NCI-H510A treated with DMSO at 0.1 percent for 48 hours (cell line): Measurements from ENCODE around the gene SORD.

Experiments used
- DNase-seq: peaks from one replicate; lab custom pipeline; 2025; lab: John Stamatoyannopoulos, UW

SORD gene

GRCh38 chr15:45116482-45117307 lies 93.7 kb downstream of the SORD start:
- DNase-seq: no peak

- DNase-seq: no peak
These were observed 94.5 kb downstream of the SORD start for GRCh38 chr15:45117308-45118130.

DNA sequence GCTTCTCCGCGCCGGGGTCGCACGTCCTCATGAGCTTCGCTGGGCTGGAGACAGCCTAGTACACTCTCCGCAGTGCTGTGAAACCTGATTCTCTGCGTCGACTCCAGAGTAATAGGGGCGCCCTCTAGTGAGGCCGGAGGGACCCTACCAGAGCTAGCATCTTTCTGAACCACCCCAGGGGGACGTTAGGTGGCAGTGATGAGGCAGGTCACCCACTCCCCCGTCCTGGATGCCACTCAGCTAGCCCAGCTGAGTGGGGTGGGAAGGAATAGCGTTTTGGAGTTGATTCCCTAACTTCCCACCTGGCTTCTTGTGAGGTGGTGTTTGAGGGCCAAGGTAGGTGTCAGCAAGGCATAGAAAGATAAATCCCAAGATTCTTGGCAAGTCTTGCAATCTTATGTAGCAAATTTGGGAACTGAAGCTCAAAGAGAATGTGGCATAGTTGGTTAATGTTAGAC lies 95.2 kb downstream of the SORD start:
- peak; percentile 61 for DNase-seq

DNA sequence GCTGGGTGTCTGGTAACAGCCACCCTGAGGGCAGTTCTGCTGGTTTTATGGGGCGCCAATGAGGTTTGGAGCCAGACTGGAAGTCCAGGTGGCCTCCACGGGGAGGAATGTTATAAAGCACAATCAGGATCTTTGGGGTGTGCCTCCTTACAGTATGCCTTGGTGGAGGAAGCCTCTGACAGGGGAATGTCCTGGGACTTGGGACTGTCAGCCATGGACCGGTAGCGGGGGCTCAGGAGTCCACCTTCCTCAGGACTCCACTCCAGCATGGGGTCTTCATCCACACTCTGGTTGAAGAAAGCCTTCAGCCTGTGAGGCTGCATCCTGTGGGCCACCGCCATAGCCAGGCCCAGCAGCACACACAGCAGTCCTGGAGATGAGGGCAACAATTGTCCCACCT lies 96.0 kb downstream of the SORD start:
- DNase-seq: no peak

DNA sequence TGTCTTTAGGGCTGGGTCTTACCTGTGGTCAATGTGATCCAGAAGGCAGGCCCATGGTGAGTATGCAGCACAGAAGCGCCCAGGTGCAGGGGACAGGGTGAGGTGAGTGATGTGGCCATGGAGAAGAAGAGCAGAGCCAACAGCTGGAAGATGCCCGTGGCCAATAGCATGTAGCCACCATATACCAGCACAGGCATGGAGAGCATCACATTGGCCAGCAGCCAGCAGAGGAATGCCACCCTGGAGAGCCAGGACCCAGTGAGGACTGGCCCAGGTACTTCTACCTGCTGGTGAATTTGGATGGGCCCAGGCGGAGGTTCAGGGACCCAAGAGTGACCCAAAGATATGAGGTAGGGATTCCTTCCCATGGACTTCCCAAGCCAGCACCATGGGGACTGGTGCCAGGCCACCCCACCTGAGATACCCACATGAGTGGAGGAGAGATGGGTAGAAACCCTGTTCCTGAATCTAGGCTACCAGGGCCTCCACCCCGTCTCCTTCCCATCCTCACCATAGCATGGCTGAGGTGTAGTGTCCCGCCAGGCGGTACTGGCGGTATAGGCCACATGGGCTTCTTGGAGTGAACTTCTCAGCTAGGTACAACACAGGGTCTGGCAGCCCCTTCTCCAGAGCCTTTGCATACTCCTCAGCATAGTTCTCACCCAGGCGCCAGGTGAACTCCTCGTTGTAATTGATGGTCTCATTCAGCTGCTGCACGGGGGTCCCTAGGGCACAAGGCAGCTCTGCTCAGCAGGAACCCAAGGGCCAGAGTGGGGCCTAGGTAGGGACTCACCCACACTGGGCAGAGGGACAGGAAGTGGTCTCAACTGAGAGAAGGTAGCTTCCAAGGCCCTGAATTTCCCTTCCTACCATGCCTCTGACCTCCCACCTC lies 97.3 kb downstream of the SORD start:
- no peak for DNase-seq

DNA sequence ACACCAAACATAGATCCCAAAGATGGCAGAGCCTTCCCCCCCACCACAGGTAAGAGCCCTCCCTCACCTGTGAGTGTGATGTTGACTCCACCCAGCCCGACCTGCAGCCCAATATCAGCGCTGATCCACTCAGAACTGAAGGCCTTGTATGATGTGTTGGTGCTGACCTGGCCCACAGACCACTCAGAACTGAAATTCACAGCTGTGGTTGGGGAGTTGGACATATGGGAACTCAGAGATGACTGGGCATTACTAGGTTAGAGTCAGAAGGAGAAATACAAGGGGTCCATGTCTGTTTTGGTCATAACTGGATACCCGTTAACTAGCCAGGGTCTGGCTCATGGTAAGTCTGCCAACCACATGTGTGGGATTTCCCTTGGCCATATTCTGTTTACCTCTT lies 98.0 kb downstream of the SORD start:
- no peak for DNase-seq

- DNase-seq: no peak
These were observed 98.9 kb downstream of the SORD start for GRCh38 chr15:45121706-45122417.

DNA sequence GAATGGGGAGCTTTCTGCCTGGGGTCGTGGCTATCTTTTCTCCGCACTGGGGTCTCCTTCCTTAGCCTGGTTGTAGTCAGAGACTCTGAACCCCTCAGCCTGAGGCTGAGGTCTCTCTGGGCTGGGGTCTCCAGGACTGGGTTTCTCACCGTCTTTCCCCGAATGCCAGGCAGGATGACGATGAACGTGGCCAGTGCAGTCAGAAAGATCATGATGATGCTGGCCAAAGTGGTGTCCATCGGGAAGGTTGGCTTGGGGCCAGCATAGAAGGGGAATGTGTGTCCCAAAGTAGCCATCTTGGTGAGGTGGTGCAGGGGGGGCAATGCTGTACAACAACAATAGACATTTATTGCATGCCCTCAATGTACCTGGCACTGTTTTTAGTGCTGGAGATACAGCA lies 99.7 kb downstream of the SORD start:
- DNase-seq: no peak

DNA sequence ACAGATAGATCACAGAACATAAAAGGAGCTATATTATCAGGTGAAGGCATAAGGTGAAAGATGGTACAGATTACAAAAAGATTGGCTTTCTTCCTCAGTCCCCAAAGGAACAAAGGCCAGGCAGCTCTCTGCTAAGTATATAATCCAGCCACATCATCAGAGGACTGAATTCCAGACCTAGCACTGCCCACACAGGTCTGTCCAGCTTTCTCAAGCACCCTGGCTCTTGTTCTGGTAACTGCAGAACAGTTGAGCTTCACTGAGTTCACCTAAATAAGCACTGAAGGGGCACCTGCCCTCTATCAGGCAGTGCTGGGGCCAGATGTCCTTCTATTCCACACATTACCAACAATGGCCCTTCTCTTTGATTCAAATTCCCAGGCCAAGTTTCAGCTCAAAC lies 100.4 kb downstream of the SORD start:
- no peak for DNase-seq

DNA sequence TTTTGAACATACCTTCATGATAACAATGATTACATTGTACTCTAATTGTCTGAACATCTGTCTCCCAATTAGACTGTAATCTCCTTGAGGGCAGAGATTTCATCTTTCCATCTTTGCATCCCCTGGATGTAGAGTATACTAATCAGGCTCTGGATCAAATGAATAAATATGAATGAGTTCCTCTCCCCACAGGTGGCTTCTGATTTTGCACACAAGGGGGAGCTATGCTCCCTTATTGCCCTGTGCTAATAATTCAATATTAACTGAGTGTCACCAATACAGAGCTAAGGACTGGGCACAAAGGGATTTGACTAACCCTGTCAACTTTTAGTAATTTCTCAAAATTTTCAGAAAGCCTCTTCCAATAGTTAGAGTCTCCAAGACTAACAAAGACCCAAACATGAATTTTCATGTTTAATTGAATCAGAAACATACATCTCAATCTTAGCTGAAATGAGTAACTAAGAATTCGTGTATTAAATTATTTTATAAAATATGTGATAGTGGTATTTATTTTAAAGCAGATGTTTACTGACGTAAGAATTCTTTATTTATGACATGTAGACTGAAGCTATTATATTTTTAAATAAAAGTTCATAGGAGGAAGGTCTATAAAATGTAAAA lies 103.7 kb downstream of the SORD start:
- DNase-seq: peak; percentile 24
